ENCODE measurements around the gene BICDL2.

Gene BICDL2

GRCh38 chr16:3017794-3018506, 18.8 kb downstream of the BICDL2 start, which contains the start of gene CLDN6:
Gene CLDN6, minus strand, starts transcription at chr16:3018183. Its CDS starts 2,162 bp downstream, at chr16:3016021.
- H3K9me3 ChIP-seq (ENCODE audit: control insufficient read depth, low read length): no peaks in the 10 kb centered on the region
- no peak for TF ChIP-seq CTCF (IDR thresholded peaks at IDR 0.05)
- no peak within 1 kb of the TSS for H2AFZ ChIP-seq
- peaks cover 22% of the 10 kb centered on the region for H3K4me1 ChIP-seq
- H3K4me2 ChIP-seq (ENCODE audit: low read length): no peak within 1 kb of the TSS
- no peaks in the 10 kb centered on the region for H3K36me3 ChIP-seq (ENCODE audit: control insufficient read depth, insufficient read depth, low read length)
- no peak within 1 kb of the TSS for H3K27ac ChIP-seq
- H3K27me3 ChIP-seq (ENCODE audit: control insufficient read depth, insufficient read depth, low read length): no peaks in the 10 kb centered on the region
- H3K9ac ChIP-seq: no peak within 1 kb of the TSS
- H3K4me3 ChIP-seq (ENCODE audit: low read depth, low read length): no peak within 1 kb of the TSS
- no peaks in the 10 kb centered on the region for H3K79me2 ChIP-seq

GRCh38 chr16:3017344-3017743, 19.4 kb downstream of the BICDL2 start:
- Histone ChIP-seq H3K79me2 (no peaks in the 10 kb centered on the region), H3K9ac (no peak overlapping the region), H3K27me3 (ENCODE audit: control insufficient read depth, insufficient read depth, low read length) (no peaks in the 10 kb centered on the region), H3K4me2 (ENCODE audit: low read length) (no peak overlapping the region), H3K4me3 (ENCODE audit: low read depth, low read length) (no peak overlapping the region), H3K4me1 (peaks cover 21% of the 10 kb centered on the region), H3K36me3 (ENCODE audit: control insufficient read depth, insufficient read depth, low read length) (no peaks in the 10 kb centered on the region), H2AFZ (no peak overlapping the region), H3K9me3 (ENCODE audit: control insufficient read depth, low read length) (no peaks in the 10 kb centered on the region), H3K27ac (no peak overlapping the region)
- TF ChIP-seq CTCF (IDR thresholded peaks at IDR 0.05): no peak

- Histone ChIP-seq H3K36me3 (ENCODE audit: control insufficient read depth, insufficient read depth, low read length) (no peaks in the 10 kb centered on the region), H3K4me1 (peaks cover 23% of the 10 kb centered on the region), H3K79me2 (peaks cover 3% of the 10 kb centered on the region), H3K9me3 (ENCODE audit: control insufficient read depth, low read length) (no peaks in the 10 kb centered on the region), H3K4me3 (ENCODE audit: low read depth, low read length) (no peak overlapping the region), H3K27ac (no peak overlapping the region), H2AFZ (no peak overlapping the region), H3K4me2 (ENCODE audit: low read length) (no peak overlapping the region), H3K27me3 (ENCODE audit: control insufficient read depth, insufficient read depth, low read length) (no peaks in the 10 kb centered on the region), H3K9ac (no peak overlapping the region)
- TF ChIP-seq CTCF (IDR thresholded peaks at IDR 0.05): no peak
Measured at GRCh38 chr16:3015865-3016521, 20.8 kb downstream of the BICDL2 start.

- Histone ChIP-seq H3K27me3 (ENCODE audit: control insufficient read depth, insufficient read depth, low read length) (no peaks in the 10 kb centered on the region), H3K79me2 (peaks cover 3% of the 10 kb centered on the region), H3K36me3 (ENCODE audit: control insufficient read depth, insufficient read depth, low read length) (no peaks in the 10 kb centered on the region), H3K9ac (no peak overlapping the region), H3K9me3 (ENCODE audit: control insufficient read depth, low read length) (no peaks in the 10 kb centered on the region), H3K4me3 (ENCODE audit: low read depth, low read length) (no peak overlapping the region), H3K4me1 (peaks cover 31% of the 10 kb centered on the region), H3K27ac (no peak overlapping the region), H2AFZ (no peak overlapping the region), H3K4me2 (ENCODE audit: low read length) (no peak overlapping the region)
- TF ChIP-seq CTCF (IDR thresholded peaks at IDR 0.05): no peak
Measured at GRCh38 chr16:3014971-3015370, 21.8 kb downstream of the BICDL2 start.

Measured in parathyroid adenoma (tissue), 2 donors.